HEK293 (cell line): ENCODE data around the gene ZNF69.

Experiments
- GLIS2 ChIP-seq: fragments of 450-650 bp; formaldehyde crosslinking; IDR thresholded peaks from 2 replicates; pipeline ENCODE4 v1.5.1; 2016; ENCODE audit warnings: missing biosample characterization, missing genetic modification characterization
- MZF1 ChIP-seq: fragments of 450-650 bp; formaldehyde crosslinking; IDR thresholded peaks from 2 replicates; pipeline ENCODE4 v1.5.1; 2017; ENCODE audit warnings: missing biosample characterization, missing genetic modification characterization, borderline replicate concordance
- ZBTB17 ChIP-seq: fragments of 450-650 bp; formaldehyde crosslinking; IDR thresholded peaks from 2 replicates; pipeline ENCODE4 v1.5.1; 2016; ENCODE audit warnings: missing biosample characterization, missing genetic modification characterization
- ZBTB48 ChIP-seq: fragments of 450-650 bp; formaldehyde crosslinking; IDR thresholded peaks from 2 replicates; pipeline ENCODE4 v1.5.1; 2016; ENCODE audit warnings: missing biosample characterization, missing genetic modification characterization
- ZNF701 ChIP-seq: fragments of 450-650 bp; formaldehyde crosslinking; IDR thresholded peaks from 2 replicates; pipeline ENCODE4 v1.5.1; 2016; ENCODE audit warnings: missing biosample characterization, missing genetic modification characterization
- TF ChIP-seq, protein P1 (sequence below): fragments of 450-650 bp; formaldehyde crosslinking; IDR thresholded peaks from 2 replicates; pipeline ENCODE4 v1.5.1; 2016; ENCODE audit warnings: missing biosample characterization, missing genetic modification characterization, low read depth

DNA sequence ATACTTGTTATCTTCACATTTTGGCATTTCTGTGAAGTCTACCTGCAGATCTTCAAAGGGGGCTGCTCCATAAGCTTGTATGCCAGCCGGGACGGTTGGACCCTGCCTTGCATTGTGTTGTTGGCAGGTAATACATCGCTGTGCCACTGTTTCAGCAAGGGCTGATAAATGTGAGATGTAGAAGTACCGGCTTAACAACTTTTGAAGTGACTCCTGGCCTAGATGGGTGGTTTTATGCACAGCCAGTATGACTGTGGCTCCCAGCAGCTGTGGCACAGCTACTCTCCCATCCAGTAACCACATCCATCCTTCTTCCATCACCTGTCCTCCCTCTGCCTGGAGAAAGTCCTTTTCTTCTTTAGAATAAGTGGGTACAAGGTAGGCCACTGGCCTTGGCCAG is 57.1 kb downstream of the ZNF69 start:
- TF ChIP-seq ZNF701 (no peak), ZBTB48 (tag by site-specific recombination) (no peak), ZBTB17 (tag by site-specific recombination) (no peak), GLIS2 (tag by site-specific recombination) (no peak), MZF1 (tag by site-specific recombination) (no peak)
- TF ChIP-seq, protein P1, sequence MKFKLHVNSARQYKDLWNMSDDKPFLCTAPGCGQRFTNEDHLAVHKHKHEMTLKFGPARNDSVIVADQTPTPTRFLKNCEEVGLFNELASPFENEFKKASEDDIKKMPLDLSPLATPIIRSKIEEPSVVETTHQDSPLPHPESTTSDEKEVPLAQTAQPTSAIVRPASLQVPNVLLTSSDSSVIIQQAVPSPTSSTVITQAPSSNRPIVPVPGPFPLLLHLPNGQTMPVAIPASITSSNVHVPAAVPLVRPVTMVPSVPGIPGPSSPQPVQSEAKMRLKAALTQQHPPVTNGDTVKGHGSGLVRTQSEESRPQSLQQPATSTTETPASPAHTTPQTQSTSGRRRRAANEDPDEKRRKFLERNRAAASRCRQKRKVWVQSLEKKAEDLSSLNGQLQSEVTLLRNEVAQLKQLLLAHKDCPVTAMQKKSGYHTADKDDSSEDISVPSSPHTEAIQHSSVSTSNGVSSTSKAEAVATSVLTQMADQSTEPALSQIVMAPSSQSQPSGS (tag by site-specific recombination), result no peak
